ENCODE results near the gene SLC35B2. TPM values are rescaled to one million over a fixed set of nuclear protein-coding genes. Genes with fewer than 3 reads are reported as not detected.
A peak's percentile ranks its signal among the peaks of the same experiment; 100 is the strongest.

Gene SLC35B2
- total and polyA plus RNA-seq, 9 of the 15 experiments (the other 6 are each of a cell fraction or from before 2014, with no cell fraction given), result 14.5 to 59.1 (median 47.1) TPM

DNA sequence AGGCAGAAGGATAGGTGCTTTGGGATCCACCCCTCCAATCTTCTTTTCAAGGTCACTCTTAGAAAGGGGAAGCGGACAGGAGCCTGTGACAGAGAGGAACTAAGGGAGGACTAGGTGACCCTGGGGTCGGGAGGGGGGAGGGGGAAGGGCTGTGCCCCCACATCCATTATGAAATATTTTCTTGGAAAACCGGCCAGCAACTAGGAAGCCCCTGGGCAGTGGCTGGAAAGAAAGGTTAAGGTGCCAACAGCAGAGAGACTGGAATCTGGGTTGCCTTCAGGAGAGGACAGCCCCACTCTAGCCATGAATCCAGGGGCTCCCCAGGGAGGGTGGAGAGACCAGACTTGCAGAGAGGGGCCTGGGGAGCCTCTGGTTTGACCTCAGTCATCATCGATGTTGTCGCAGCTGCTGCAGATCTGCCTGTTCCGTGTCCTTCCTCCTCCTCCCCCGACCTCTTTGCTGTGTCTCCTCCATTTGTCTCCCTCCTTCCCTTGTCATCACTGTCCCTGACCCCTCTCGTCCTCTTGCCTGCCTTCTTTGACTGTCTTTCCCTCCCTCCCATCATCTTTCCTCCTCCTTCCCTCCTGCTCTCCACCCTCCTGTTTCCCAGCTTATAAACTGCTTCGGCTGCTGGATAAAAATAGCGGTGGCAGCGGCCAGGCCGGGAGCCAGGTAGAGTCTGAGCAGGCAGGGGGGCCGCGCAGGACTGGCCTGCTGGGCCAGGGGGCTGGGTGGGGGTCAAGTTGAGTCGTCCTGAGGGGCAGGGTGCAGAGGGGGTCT, 30.8 kb downstream of the SLC35B2 start (continued):
- TF ChIP-seq, protein P1, sequence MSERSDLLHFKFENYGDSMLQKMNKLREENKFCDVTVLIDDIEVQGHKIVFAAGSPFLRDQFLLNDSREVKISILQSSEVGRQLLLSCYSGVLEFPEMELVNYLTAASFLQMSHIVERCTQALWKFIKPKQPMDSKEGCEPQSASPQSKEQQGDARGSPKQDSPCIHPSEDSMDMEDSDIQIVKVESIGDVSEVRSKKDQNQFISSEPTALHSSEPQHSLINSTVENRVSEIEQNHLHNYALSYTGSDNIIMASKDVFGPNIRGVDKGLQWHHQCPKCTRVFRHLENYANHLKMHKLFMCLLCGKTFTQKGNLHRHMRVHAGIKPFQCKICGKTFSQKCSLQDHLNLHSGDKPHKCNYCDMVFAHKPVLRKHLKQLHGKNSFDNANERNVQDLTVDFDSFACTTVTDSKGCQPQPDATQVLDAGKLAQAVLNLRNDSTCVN (CRISPR knock-in tag; IDR thresholded peaks at IDR 0.05), result peak; percentile 61; the same call in 1 of the 2 replicates
- TF ChIP-seq TAL1 (IDR thresholded peaks at IDR 0.05) (peak; percentile 33; the same call in 1 of the 2 replicates), SMC3 (conservative IDR thresholded peaks at IDR 0.05; ENCODE audit: insufficient read depth, low read depth, low read length) (0 out of 2 replicates have a peak, but pooled peaks have one; percentile 1), NCOA4 (IDR thresholded peaks at IDR 0.05; ENCODE audit: partially characterized antibody) (peak; percentile 40), ELF4 (CRISPR knock-in tag; IDR thresholded peaks at IDR 0.05) (peak; percentile 73; the same call in 1 of the 2 replicates), ZNF239 (CRISPR knock-in tag; IDR thresholded peaks at IDR 0.05) (no peak), HLTF (IDR thresholded peaks at IDR 0.05) (0 out of 2 replicates have a peak, but pooled peaks have one; percentile 45), ZBTB8A (IDR thresholded peaks at IDR 0.05; ENCODE audit: partially characterized antibody) (no peak), CBFA2T2 (conservative IDR thresholded peaks at IDR 0.05) (peak; percentile 59), ARHGAP35 (IDR thresholded peaks at IDR 0.05; ENCODE audit: partially characterized antibody) (peak; percentile 69), ZNF12 (CRISPR knock-in tag; IDR thresholded peaks at IDR 0.05) (0 out of 2 replicates have a peak, but pooled peaks have one; percentile 4), OTX1 (CRISPR knock-in tag; IDR thresholded peaks at IDR 0.05) (0 out of 2 replicates have a peak, but pooled peaks have one; percentile 48), GABPA (tag; conservative IDR thresholded peaks at IDR 0.05; ENCODE audit: low read depth) (0 out of 2 replicates have a peak, but pooled peaks have one; percentile 23), FOXA3 (CRISPR knock-in tag; conservative IDR thresholded peaks at IDR 0.05 in 1 of 2, IDR thresholded peaks at IDR 0.05 in 1 of 2) (peak; percentile 34 to 65; a peak in 2 of 4 replicates), SPI1 (IDR thresholded peaks at IDR 0.05; ENCODE audit: borderline replicate concordance, low read depth, low read length) (peak; percentile 97), JUN (IDR thresholded peaks at IDR 0.05; ENCODE audit: borderline replicate concordance, low read depth, low read length) (no peak), JUN (CRISPR knock-in tag; IDR thresholded peaks at IDR 0.05; ENCODE audit: borderline replicate concordance) (no peak), TCF7 (IDR thresholded peaks at IDR 0.05; ENCODE audit: borderline replicate concordance) (no peak), MIER1 (IDR thresholded peaks at IDR 0.05; ENCODE audit: low read depth) (no peak), TBP (optimal IDR thresholded peaks at IDR 0.05; ENCODE audit: low read depth, low read length) (no peak), NFIC (IDR thresholded peaks at IDR 0.05) (0 out of 2 replicates have a peak, but pooled peaks have one; percentile 14)
- TF ChIP-seq, protein P2, sequence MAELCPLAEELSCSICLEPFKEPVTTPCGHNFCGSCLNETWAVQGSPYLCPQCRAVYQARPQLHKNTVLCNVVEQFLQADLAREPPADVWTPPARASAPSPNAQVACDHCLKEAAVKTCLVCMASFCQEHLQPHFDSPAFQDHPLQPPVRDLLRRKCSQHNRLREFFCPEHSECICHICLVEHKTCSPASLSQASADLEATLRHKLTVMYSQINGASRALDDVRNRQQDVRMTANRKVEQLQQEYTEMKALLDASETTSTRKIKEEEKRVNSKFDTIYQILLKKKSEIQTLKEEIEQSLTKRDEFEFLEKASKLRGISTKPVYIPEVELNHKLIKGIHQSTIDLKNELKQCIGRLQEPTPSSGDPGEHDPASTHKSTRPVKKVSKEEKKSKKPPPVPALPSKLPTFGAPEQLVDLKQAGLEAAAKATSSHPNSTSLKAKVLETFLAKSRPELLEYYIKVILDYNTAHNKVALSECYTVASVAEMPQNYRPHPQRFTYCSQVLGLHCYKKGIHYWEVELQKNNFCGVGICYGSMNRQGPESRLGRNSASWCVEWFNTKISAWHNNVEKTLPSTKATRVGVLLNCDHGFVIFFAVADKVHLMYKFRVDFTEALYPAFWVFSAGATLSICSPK (IDR thresholded peaks at IDR 0.05; ENCODE audit: borderline replicate concordance), result 0 out of 2 replicates have a peak, but pooled peaks have one; percentile 40
- TF ChIP-seq, protein P3, sequence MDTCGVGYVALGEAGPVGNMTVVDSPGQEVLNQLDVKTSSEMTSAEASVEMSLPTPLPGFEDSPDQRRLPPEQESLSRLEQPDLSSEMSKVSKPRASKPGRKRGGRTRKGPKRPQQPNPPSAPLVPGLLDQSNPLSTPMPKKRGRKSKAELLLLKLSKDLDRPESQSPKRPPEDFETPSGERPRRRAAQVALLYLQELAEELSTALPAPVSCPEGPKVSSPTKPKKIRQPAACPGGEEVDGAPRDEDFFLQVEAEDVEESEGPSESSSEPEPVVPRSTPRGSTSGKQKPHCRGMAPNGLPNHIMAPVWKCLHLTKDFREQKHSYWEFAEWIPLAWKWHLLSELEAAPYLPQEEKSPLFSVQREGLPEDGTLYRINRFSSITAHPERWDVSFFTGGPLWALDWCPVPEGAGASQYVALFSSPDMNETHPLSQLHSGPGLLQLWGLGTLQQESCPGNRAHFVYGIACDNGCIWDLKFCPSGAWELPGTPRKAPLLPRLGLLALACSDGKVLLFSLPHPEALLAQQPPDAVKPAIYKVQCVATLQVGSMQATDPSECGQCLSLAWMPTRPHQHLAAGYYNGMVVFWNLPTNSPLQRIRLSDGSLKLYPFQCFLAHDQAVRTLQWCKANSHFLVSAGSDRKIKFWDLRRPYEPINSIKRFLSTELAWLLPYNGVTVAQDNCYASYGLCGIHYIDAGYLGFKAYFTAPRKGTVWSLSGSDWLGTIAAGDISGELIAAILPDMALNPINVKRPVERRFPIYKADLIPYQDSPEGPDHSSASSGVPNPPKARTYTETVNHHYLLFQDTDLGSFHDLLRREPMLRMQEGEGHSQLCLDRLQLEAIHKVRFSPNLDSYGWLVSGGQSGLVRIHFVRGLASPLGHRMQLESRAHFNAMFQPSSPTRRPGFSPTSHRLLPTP (IDR thresholded peaks at IDR 0.05; ENCODE audit: borderline replicate concordance, extremely low read depth, insufficient read length), result no peak

Measured in K562 (cell line).